Body of pancreas (tissue), 4 donors: ENCODE measurements around the gene ANP32B.
"Not testable (repeated sequence)": the region's sequence is repeated elsewhere in the genome, so short reads cannot be mapped to it uniquely, and the experiment has no call there.

Experiments
- POLR2A ChIP-seq, 3 donors: fragments of 450-650 bp; IDR thresholded peaks; one replicate each; pipeline ENCODE4 v1.6.1; 2016; ENCODE audit warnings: antibody characterized with exemption in 3 of 3, mild to moderate bottlenecking in 2 of 3
- TF ChIP-seq, protein P1 (sequence below), 7 experiments: fragments of 450-650 bp in 4 of 7; fragments of 200-600 bp in 3 of 7; sonication (generic) in 3 of 7; IDR thresholded peaks; one replicate each; pipeline ENCODE4 v1.5.1; 2016 to 2019; ENCODE audit warnings: antibody characterized with exemption in 7 of 7

DNA sequence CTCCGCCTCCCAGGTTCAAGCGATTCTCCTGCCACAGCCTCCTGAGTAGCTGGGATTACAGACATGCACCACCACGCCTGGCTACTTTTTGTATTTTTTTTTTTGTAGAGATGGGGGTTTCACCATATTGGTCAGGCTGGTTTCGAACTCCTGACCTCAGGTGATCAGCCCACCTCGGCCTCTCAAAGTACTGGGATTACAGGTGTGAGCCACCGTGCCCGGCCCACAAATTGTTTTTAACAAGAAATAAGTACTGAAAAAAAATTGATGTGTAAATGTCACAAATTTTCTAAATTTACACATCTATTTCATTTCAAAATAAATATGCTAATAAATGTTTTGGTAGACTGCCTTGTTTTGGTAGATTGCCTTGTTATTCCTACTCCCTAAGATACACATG is 13.5 kb downstream of the ANP32B start:
- TF ChIP-seq, protein P1, sequence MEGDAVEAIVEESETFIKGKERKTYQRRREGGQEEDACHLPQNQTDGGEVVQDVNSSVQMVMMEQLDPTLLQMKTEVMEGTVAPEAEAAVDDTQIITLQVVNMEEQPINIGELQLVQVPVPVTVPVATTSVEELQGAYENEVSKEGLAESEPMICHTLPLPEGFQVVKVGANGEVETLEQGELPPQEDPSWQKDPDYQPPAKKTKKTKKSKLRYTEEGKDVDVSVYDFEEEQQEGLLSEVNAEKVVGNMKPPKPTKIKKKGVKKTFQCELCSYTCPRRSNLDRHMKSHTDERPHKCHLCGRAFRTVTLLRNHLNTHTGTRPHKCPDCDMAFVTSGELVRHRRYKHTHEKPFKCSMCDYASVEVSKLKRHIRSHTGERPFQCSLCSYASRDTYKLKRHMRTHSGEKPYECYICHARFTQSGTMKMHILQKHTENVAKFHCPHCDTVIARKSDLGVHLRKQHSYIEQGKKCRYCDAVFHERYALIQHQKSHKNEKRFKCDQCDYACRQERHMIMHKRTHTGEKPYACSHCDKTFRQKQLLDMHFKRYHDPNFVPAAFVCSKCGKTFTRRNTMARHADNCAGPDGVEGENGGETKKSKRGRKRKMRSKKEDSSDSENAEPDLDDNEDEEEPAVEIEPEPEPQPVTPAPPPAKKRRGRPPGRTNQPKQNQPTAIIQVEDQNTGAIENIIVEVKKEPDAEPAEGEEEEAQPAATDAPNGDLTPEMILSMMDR (IDR thresholded peaks at IDR 0.05), result not testable (repeated sequence)
- not testable (repeated sequence) for TF ChIP-seq POLR2A (IDR thresholded peaks at IDR 0.05)
